Measurements from ENCODE around the gene GDAP1L1. TPM values are rescaled to one million over a fixed set of nuclear protein-coding genes. Genes with fewer than 3 reads are reported as not detected.

GDAP1L1 gene
- polyA plus RNA-seq, 1 donor from 2014 or later, result 216 TPM

- Histone ChIP-seq H3K9ac (ENCODE audit: low read length) (no peak overlapping the region), H3K79me2 (replicated peaks; ENCODE audit: insufficient read depth, low read length) (peaks cover 14% of the 10 kb centered on the region), H3K9me2 (ENCODE audit: insufficient read depth, low read length) (no peaks in the 10 kb centered on the region), H3F3A (ENCODE audit: insufficient read depth, low read length, poor library complexity, severe bottlenecking) (no peaks in the 10 kb centered on the region), H4K20me1 (ENCODE audit: insufficient read depth) (peaks cover 5% of the 10 kb centered on the region), H3K4me3 (ENCODE audit: low read length) (no peak overlapping the region), H2AFZ (ENCODE audit: low read depth, low read length) (no peak overlapping the region), H3K27ac (ENCODE audit: low read length) (no peak overlapping the region), H3K4me2 (ENCODE audit: low read length) (no peak overlapping the region), H3K27me3 (ENCODE audit: insufficient read depth, low read depth, low read length) (no peaks in the 10 kb centered on the region), H3K36me3 (ENCODE audit: insufficient read depth, low read length) (no peaks in the 10 kb centered on the region), H3K9me3 (ENCODE audit: low read length) (no peaks in the 10 kb centered on the region)
- TF ChIP-seq EZH2 (IDR thresholded peaks at IDR 0.05; ENCODE audit: borderline replicate concordance, insufficient read depth, low read length, poor library complexity, severe bottlenecking) (no peak), REST (IDR thresholded peaks at IDR 0.05; ENCODE audit: borderline replicate concordance) (no peak)
These were observed 7.0 kb downstream of the GDAP1L1 start for GRCh38 chr20:44254073-44254472.

- Histone ChIP-seq H3K27me3 (ENCODE audit: insufficient read depth, low read depth, low read length) (no peaks in the 10 kb centered on the region), H3K9me3 (ENCODE audit: low read length) (no peaks in the 10 kb centered on the region), H3K4me2 (ENCODE audit: low read length) (no peak overlapping the region), H3K9ac (ENCODE audit: low read length) (no peak overlapping the region), H3K4me3 (ENCODE audit: low read length) (no peak overlapping the region), H3K27ac (ENCODE audit: low read length) (no peak overlapping the region), H3F3A (ENCODE audit: insufficient read depth, low read length, poor library complexity, severe bottlenecking) (no peaks in the 10 kb centered on the region), H3K36me3 (ENCODE audit: insufficient read depth, low read length) (no peaks in the 10 kb centered on the region), H2AFZ (ENCODE audit: low read depth, low read length) (no peak overlapping the region), H3K9me2 (ENCODE audit: insufficient read depth, low read length) (no peaks in the 10 kb centered on the region), H3K79me2 (replicated peaks; ENCODE audit: insufficient read depth, low read length) (no peaks in the 10 kb centered on the region), H4K20me1 (ENCODE audit: insufficient read depth) (peaks cover 5% of the 10 kb centered on the region)
- TF ChIP-seq POLR2AphosphoS5 (IDR thresholded peaks at IDR 0.05) (no peak), MXI1 (conservative IDR thresholded peaks at IDR 0.05; ENCODE audit: poor library complexity, severe bottlenecking) (no peak), REST (IDR thresholded peaks at IDR 0.05; ENCODE audit: borderline replicate concordance) (no peak), TAF1 (IDR thresholded peaks at IDR 0.05; ENCODE audit: low read depth) (no peak), SMC3 (conservative IDR thresholded peaks at IDR 0.05; ENCODE audit: poor library complexity) (no peak), EZH2 (IDR thresholded peaks at IDR 0.05; ENCODE audit: borderline replicate concordance, insufficient read depth, low read length, poor library complexity, severe bottlenecking) (no peak)
These were observed 8.8 kb downstream of the GDAP1L1 start for GRCh38 chr20:44255942-44256341.

- Histone ChIP-seq H3K36me3 (ENCODE audit: insufficient read depth, low read length) (no peaks in the 10 kb centered on the region), H3K9ac (ENCODE audit: low read length) (no peak overlapping the region), H3K27me3 (ENCODE audit: insufficient read depth, low read depth, low read length) (no peaks in the 10 kb centered on the region), H2AFZ (ENCODE audit: low read depth, low read length) (no peak overlapping the region), H3F3A (ENCODE audit: insufficient read depth, low read length, poor library complexity, severe bottlenecking) (no peaks in the 10 kb centered on the region), H3K4me3 (ENCODE audit: low read length) (no peak overlapping the region), H3K27ac (ENCODE audit: low read length) (no peak overlapping the region), H3K9me2 (ENCODE audit: insufficient read depth, low read length) (no peaks in the 10 kb centered on the region), H3K4me2 (ENCODE audit: low read length) (no peak overlapping the region), H4K20me1 (ENCODE audit: insufficient read depth) (peaks cover 5% of the 10 kb centered on the region), H3K9me3 (ENCODE audit: low read length) (no peaks in the 10 kb centered on the region), H3K79me2 (replicated peaks; ENCODE audit: insufficient read depth, low read length) (no peaks in the 10 kb centered on the region)
- TF ChIP-seq MXI1 (conservative IDR thresholded peaks at IDR 0.05; ENCODE audit: poor library complexity, severe bottlenecking), result no peak
- TF ChIP-seq POLR2AphosphoS5 (IDR thresholded peaks at IDR 0.05), result no peak
- no peak for TF ChIP-seq CTCF (IDR thresholded peaks at IDR 0.05; ENCODE audit: poor library complexity, severe bottlenecking)
- TF ChIP-seq SMC3 (conservative IDR thresholded peaks at IDR 0.05; ENCODE audit: poor library complexity), result no peak
- TF ChIP-seq RAD21 (conservative IDR thresholded peaks at IDR 0.05), result no peak
- TF ChIP-seq TAF1 (IDR thresholded peaks at IDR 0.05; ENCODE audit: low read depth), result no peak
- no peak for TF ChIP-seq REST (IDR thresholded peaks at IDR 0.05; ENCODE audit: borderline replicate concordance)
- no peak for TF ChIP-seq EZH2 (IDR thresholded peaks at IDR 0.05; ENCODE audit: borderline replicate concordance, insufficient read depth, low read length, poor library complexity, severe bottlenecking)
- no peak for TF ChIP-seq EP300 (conservative IDR thresholded peaks at IDR 0.05; ENCODE audit: poor library complexity, severe bottlenecking)
These were observed 9.9 kb downstream of the GDAP1L1 start for GRCh38 chr20:44256961-44257360.

Measured in neural cell (in vitro differentiated cells).